Measurements from ENCODE around the gene MGLL.
"Not testable (repeated sequence)": the region's sequence is repeated elsewhere in the genome, so short reads cannot be mapped to it uniquely, and the experiment has no call there.

Gene MGLL

GRCh38 chr3:127670761-127671522 lies 151.4 kb downstream of the MGLL start:
- no peak for DNase-seq

GRCh38 chr3:127670229-127670559 lies 152.1 kb downstream of the MGLL start:
- DNase-seq = no peak

- no peak for DNase-seq
Observed at GRCh38 chr3:127669541-127670228, 152.6 kb downstream of the MGLL start.

GRCh38 chr3:127668906-127669305 lies 153.4 kb downstream of the MGLL start:
- DNase-seq = no peak

- peak; percentile 80 for DNase-seq
Observed at GRCh38 chr3:127667119-127667681, 155.1 kb downstream of the MGLL start.

GRCh38 chr3:127666676-127667075 lies 155.6 kb downstream of the MGLL start:
- no peak for DNase-seq

- no peak for DNase-seq
Observed at GRCh38 chr3:127665586-127665985, 156.7 kb downstream of the MGLL start.

- DNase-seq = no peak
Observed at GRCh38 chr3:127665165-127665564, 157.2 kb downstream of the MGLL start.

- DNase-seq = peak; percentile 21
Observed at GRCh38 chr3:127663151-127663550, 159.2 kb downstream of the MGLL start.

- no peak for DNase-seq
Observed at GRCh38 chr3:127662001-127662469, 160.3 kb downstream of the MGLL start.

- DNase-seq = no peak
Observed at GRCh38 chr3:127661600-127661999, 160.7 kb downstream of the MGLL start.

- no peak for DNase-seq
Observed at GRCh38 chr3:127660621-127661251, 161.6 kb downstream of the MGLL start.

GRCh38 chr3:127658234-127658633 lies 164.1 kb downstream of the MGLL start:
- DNase-seq = no peak

- DNase-seq = no peak
Observed at GRCh38 chr3:127656906-127657305, 165.4 kb downstream of the MGLL start.

- no peak for DNase-seq
Observed at GRCh38 chr3:127655641-127656040, 166.7 kb downstream of the MGLL start.

- DNase-seq = not testable (repeated sequence)
Observed at GRCh38 chr3:127654993-127655392, 167.3 kb downstream of the MGLL start.

GRCh38 chr3:127654374-127654773 lies 167.9 kb downstream of the MGLL start:
- DNase-seq = no peak

GRCh38 chr3:127652246-127652995 lies 169.9 kb downstream of the MGLL start:
- no peak for DNase-seq

- no peak for DNase-seq
Observed at GRCh38 chr3:127651516-127652172, 170.7 kb downstream of the MGLL start.

GRCh38 chr3:127650236-127650635 lies 172.1 kb downstream of the MGLL start:
- DNase-seq = no peak

GRCh38 chr3:127647845-127648204 lies 174.5 kb downstream of the MGLL start:
- no peak for DNase-seq

GRCh38 chr3:127647166-127647844 lies 175.0 kb downstream of the MGLL start:
- no peak for DNase-seq
